IPS-20b (cell line): ENCODE data around the gene CIT.

Experiments used
- H3K27ac ChIP-seq: one replicate; pipeline ENCODE4 v1.5.1; 2013; ENCODE audit warnings: low read length
- H3K27me3 ChIP-seq: 2 replicates; pipeline ENCODE4 v1.6.1; 2013; ENCODE audit warnings: mild to moderate bottlenecking, low read length, inconsistent platforms; ENCODE audit not compliant: insufficient read depth
- H3K36me3 ChIP-seq: 2 replicates; pipeline ENCODE4 v1.6.1; 2013; ENCODE audit warnings: low read depth, mild to moderate bottlenecking, inconsistent platforms, low read length, moderate library complexity; ENCODE audit not compliant: insufficient read depth
- H3K4me1 ChIP-seq: 2 replicates; pipeline ENCODE4 v1.6.1; 2013; ENCODE audit warnings: mild to moderate bottlenecking, control low read depth, inconsistent platforms, low read length, moderate library complexity; ENCODE audit not compliant: insufficient read depth
- H3K4me3 ChIP-seq: 2 replicates; pipeline ENCODE4 v1.5.1; 2013; ENCODE audit warnings: mild to moderate bottlenecking, low read length, inconsistent platforms
- H3K9ac ChIP-seq: 2 replicates; pipeline ENCODE4 v1.6.1; 2013; ENCODE audit warnings: low read depth, mild to moderate bottlenecking, inconsistent platforms, low read length, moderate library complexity
- H3K9me3 ChIP-seq: 2 replicates; pipeline ENCODE4 v1.6.1; 2013; ENCODE audit warnings: mild to moderate bottlenecking, low read depth, low read length, inconsistent platforms; ENCODE audit not compliant: insufficient read depth

CIT gene

GRCh38 chr12:119826661-119827445, 50.3 kb downstream of the CIT start:
- Histone ChIP-seq H3K9ac (no peak overlapping the region), H3K4me3 (no peak overlapping the region), H3K36me3 (peaks cover 71% of the 10 kb centered on the region), H3K27me3 (no peaks in the 10 kb centered on the region), H3K4me1 (no peaks in the 10 kb centered on the region), H3K9me3 (no peaks in the 10 kb centered on the region), H3K27ac (no peak overlapping the region)

DNA sequence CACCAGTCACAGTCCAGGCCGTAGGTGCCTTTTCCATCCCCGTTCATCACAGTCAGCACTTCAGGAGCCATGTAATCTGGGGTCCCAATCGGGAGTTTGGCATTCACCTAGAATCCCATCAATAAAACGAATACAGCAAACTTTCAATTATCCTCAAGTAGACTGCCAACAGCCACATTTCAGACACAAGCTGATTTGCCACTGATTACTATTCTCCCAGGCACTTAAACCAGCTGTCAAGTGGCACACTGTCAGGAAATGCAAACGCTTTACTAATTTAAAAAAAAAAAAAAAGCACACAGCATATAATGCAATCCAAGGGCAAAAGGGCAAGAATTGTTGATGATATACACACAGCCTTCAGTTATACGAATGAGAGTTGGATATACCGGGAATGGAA, 51.9 kb downstream of the CIT start:
- Histone ChIP-seq H3K27me3 (no peaks in the 10 kb centered on the region), H3K27ac (no peak overlapping the region), H3K36me3 (peaks cover 60% of the 10 kb centered on the region), H3K4me3 (no peak overlapping the region), H3K4me1 (no peaks in the 10 kb centered on the region), H3K9me3 (no peaks in the 10 kb centered on the region), H3K9ac (no peak overlapping the region)

GRCh38 chr12:119822046-119822445, 55.1 kb downstream of the CIT start:
- Histone ChIP-seq H3K4me1 (no peaks in the 10 kb centered on the region), H3K9ac (no peak overlapping the region), H3K4me3 (no peak overlapping the region), H3K27ac (no peak overlapping the region), H3K9me3 (no peaks in the 10 kb centered on the region), H3K27me3 (no peaks in the 10 kb centered on the region), H3K36me3 (peaks cover 54% of the 10 kb centered on the region)

DNA sequence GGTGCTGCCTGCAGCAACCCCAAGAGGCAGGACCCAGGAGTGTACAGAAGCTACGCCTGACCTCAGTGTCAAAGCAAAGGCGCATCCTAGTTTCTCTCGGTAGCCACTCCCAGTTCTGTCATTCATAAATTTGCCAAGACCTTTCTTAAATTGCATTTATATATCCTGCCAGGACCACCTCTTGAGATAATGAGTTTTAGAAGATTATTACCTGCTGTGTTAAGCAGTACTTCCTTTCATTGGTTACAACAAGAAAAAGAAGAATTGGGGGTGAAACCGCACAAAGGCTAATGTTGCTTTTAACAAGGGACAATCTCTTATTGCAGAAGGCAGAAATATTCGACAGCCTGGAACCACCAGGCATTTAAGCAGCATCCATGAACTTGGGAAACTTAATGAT, 57.8 kb downstream of the CIT start:
- H3K27me3 ChIP-seq = no peaks in the 10 kb centered on the region
- H3K4me3 ChIP-seq = no peak overlapping the region
- H3K9ac ChIP-seq = no peak overlapping the region
- H3K9me3 ChIP-seq = no peaks in the 10 kb centered on the region
- H3K36me3 ChIP-seq = peaks cover 42% of the 10 kb centered on the region
- H3K27ac ChIP-seq = no peak overlapping the region
- H3K4me1 ChIP-seq = no peaks in the 10 kb centered on the region

DNA sequence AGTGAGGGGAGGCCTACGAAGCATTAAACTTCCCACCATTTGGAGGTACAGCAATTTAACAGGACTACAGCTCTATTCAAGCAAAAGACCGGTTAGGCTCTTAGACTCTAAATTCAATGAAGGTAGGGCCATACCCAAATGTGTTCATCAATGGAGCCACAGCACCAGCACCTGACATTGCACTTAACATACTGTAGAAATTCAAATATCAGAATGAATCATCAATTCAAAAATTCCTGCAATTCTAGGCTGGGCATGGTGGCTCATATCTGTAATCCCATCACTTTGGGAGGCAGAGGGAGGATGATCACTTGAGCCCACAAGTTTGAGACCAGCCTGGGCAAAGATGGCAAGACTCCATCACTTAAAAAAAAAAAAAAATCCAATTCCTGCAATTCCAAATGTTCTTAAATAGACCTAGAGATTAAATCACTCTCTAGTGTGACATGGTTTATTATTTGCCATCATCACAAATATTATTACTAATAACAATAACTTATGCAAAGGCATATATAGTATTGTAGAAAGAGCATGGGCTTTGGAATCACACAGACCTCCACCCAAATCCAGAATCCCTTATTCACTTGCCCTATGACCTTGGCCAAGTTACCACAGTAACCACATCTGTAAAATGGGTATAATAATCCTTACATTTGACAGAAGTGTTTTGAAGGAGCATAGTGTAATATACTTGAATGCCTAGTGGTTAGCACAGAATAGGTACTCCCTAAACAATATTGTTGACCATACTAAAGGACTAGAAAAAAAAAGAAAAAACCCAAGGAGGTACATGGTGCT, 59.4 kb downstream of the CIT start:
- Histone ChIP-seq H3K4me3 (no peak overlapping the region), H3K4me1 (no peaks in the 10 kb centered on the region), H3K27ac (no peak overlapping the region), H3K36me3 (peaks cover 37% of the 10 kb centered on the region), H3K9me3 (no peaks in the 10 kb centered on the region), H3K9ac (no peak overlapping the region), H3K27me3 (no peaks in the 10 kb centered on the region)

DNA sequence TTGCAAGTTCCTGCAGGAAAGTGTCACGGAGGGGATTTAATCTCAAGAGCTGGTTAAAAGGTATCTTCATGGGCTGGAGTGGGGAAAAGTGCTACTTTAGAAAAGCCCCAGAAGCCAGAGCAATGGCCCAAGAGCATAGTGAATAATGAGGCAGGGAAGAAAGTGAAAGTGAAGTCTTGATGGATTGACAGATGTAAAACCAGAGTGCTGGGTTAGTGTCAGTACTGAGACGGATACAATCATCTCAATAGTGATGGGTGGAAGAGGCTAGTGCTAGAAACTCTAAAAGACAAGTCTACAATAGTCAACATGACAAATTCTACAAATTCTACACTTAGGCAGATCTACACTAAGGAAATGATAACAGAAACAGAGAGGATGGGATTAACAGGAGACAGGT, 68.1 kb downstream of the CIT start:
- Histone ChIP-seq H3K36me3 (peaks cover 19% of the 10 kb centered on the region), H3K4me1 (peaks cover 4% of the 10 kb centered on the region; the same call in 1 of the 2 replicates), H3K4me3 (no peak overlapping the region), H3K9ac (no peak overlapping the region), H3K27ac (no peak overlapping the region), H3K9me3 (peaks cover 11% of the 10 kb centered on the region), H3K27me3 (no peaks in the 10 kb centered on the region)

- Histone ChIP-seq H3K4me3 (no peak overlapping the region), H3K27me3 (no peaks in the 10 kb centered on the region), H3K27ac (no peak overlapping the region), H3K36me3 (peaks cover 13% of the 10 kb centered on the region), H3K9me3 (peaks cover 11% of the 10 kb centered on the region), H3K9ac (no peak overlapping the region), H3K4me1 (peaks cover 9% of the 10 kb centered on the region; the same call in 1 of the 2 replicates)
Observed at GRCh38 chr12:119808441-119808840, 68.7 kb downstream of the CIT start.

GRCh38 chr12:119807380-119807779, 69.7 kb downstream of the CIT start:
- no peaks in the 10 kb centered on the region for H3K27me3 ChIP-seq
- peaks cover 13% of the 10 kb centered on the region for H3K36me3 ChIP-seq
- no peak overlapping the region for H3K9ac ChIP-seq
- peaks cover 11% of the 10 kb centered on the region for H3K4me1 ChIP-seq
- H3K4me3 ChIP-seq = no peak overlapping the region
- peaks cover 11% of the 10 kb centered on the region for H3K9me3 ChIP-seq
- no peak overlapping the region for H3K27ac ChIP-seq

DNA sequence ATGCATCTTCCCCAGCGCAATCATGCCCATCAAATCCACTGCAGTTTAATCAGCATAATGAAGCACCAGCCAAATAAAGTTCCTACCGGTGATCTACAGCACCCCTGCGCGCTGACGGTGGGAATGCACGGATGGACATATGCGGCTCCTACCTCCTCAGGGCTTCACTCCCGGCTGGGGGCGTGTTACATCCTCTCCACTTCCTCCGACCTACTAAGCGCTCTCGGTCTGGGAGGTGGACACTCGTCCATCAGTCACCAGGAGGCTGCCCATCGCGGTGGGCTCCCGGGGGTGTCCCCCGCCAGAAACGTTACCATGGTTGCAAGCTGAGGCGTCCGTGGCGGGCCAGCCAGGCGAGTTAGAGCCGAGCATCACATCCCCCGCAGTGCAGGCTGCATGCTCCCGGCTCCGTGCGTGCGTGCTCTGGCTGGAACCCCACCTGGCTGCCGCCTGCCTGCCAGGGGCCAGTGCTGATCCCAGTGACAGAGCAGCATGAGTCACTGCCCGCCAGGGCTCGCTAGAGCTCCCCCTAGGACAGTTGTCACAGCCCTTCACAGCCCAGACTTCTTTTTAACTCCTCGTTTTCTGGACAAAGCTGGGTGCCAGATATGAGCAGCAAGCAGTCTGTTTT, 73.0 kb downstream of the CIT start:
- Histone ChIP-seq H3K4me3 (peak overlapping the region; percentile 63), H3K27ac (no peak overlapping the region), H3K9me3 (peaks cover 11% of the 10 kb centered on the region), H3K4me1 (peaks cover 11% of the 10 kb centered on the region), H3K36me3 (peaks cover 17% of the 10 kb centered on the region), H3K27me3 (no peaks in the 10 kb centered on the region), H3K9ac (no peak overlapping the region)

- H3K4me3 ChIP-seq = peak overlapping the region; percentile 63
- no peak overlapping the region for H3K27ac ChIP-seq
- H3K36me3 ChIP-seq = peaks cover 21% of the 10 kb centered on the region
- H3K27me3 ChIP-seq = no peaks in the 10 kb centered on the region
- peaks cover 11% of the 10 kb centered on the region for H3K4me1 ChIP-seq
- peak overlapping the region; percentile 25; the same call in 1 of the 2 replicates for H3K9ac ChIP-seq
- H3K9me3 ChIP-seq = peaks cover 11% of the 10 kb centered on the region
Observed at GRCh38 chr12:119803381-119803791, 73.7 kb downstream of the CIT start.

- Histone ChIP-seq H3K27ac (no peak overlapping the region), H3K36me3 (peaks cover 23% of the 10 kb centered on the region), H3K4me3 (no peak overlapping the region), H3K27me3 (no peaks in the 10 kb centered on the region), H3K9me3 (peaks cover 9% of the 10 kb centered on the region), H3K9ac (no peak overlapping the region), H3K4me1 (peaks cover 11% of the 10 kb centered on the region)
Observed at GRCh38 chr12:119802472-119802871, 74.6 kb downstream of the CIT start.
